HG03280 (cell line): Measurements from ENCODE around the gene ATP1B4.

Experiments
- ATAC-seq: cut with Tn5 transposase; IDR thresholded peaks from one replicate; pipeline ENCODE4 v1.9.1; 2021; ENCODE audit warnings: mild to moderate bottlenecking, moderate library complexity; ENCODE audit not compliant: unreplicated experiment

ATP1B4 gene

GRCh38 chrX:120372667-120373370 is 10.9 kb downstream of the ATP1B4 start:
- no peak for ATAC-seq

GRCh38 chrX:120377179-120377578 is 15.3 kb downstream of the ATP1B4 start:
- no peak for ATAC-seq

- ATAC-seq = no peak
Measured at GRCh38 chrX:120377715-120378114, 15.8 kb downstream of the ATP1B4 start.

- no peak for ATAC-seq
Measured at GRCh38 chrX:120378570-120378969, 16.7 kb downstream of the ATP1B4 start.

GRCh38 chrX:120379937-120380681 is 18.2 kb downstream of the ATP1B4 start:
- ATAC-seq = no peak

GRCh38 chrX:120380699-120381098 is 18.8 kb downstream of the ATP1B4 start:
- ATAC-seq = peak; percentile 59

- no peak for ATAC-seq
Measured at GRCh38 chrX:120401301-120401700, 39.4 kb downstream of the ATP1B4 start.

GRCh38 chrX:120402369-120402768 is 40.5 kb downstream of the ATP1B4 start:
- ATAC-seq = no peak

GRCh38 chrX:120406638-120407037 is 44.7 kb downstream of the ATP1B4 start:
- ATAC-seq = no peak

- ATAC-seq = no peak
Measured at GRCh38 chrX:120408168-120408567, 46.3 kb downstream of the ATP1B4 start.

- ATAC-seq = no peak
Measured at GRCh38 chrX:120419463-120419862, 57.6 kb downstream of the ATP1B4 start.

- no peak for ATAC-seq
Measured at GRCh38 chrX:120426599-120426998, 64.7 kb downstream of the ATP1B4 start.

- no peak for ATAC-seq
Measured at GRCh38 chrX:120428309-120428708, 66.4 kb downstream of the ATP1B4 start.

GRCh38 chrX:120429776-120430540 is 68.1 kb downstream of the ATP1B4 start:
- ATAC-seq = no peak
